NCI-H82 treated with DMSO at 0.1 percent for 48 hours (cell line): ENCODE results near the gene HOXD8.

Source experiments
- DNase-seq: peaks from one replicate; lab custom pipeline; 2025; ENCODE audit not compliant: unreplicated experiment; lab: John Stamatoyannopoulos, UW

HOXD8 gene

GRCh38 chr2:176102309-176102866 is 27.1 kb upstream of the HOXD8 start:
- no peak for DNase-seq

DNA sequence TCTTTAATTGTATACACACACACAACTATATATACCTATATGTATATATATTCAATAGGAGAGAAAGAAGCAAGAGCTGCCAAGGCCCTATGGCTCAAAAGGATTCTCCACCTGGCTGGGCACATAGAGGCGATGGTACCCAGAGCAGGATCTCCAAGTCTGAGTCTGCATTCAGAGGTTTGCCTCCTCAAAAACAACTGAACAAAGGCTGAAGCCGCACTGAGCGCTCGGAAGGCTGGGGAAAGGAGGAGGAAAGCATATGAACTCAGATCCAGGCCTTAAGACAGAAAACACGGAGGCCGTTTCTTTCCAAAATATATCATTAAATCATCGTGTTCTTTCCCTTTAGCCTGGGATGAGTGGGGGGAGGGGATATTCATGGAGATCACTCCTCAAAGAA is 26.3 kb upstream of the HOXD8 start:
- DNase-seq: no peak

DNA sequence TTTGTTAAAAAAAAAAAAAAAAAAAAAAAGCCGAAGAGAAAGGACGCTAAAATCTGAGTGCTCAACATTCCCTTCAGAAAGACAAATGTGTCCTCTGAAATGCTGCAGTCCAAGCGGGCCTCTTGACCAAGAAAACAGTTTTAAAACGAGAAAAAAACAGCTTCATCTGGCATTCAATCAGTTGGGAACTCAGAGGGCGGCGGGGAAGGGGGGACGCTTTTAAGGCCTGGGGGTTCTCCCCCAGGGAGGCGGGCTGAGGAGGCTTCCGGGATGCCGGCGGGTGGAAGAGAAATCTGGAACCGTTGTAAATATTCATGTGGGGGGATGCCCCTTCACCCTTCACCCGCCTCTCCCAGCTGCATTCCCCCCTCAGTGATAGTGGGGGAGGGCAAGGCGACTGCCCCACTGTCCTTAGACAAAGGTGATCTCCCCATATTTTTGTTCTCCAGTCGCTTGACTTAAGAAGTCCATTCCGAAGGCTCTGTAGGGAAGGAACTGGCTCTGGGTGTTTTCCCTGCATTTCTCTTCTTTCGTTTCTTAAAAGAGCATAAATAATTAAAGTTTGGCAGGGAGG is 25.7 kb upstream of the HOXD8 start:
- no peak for DNase-seq

GRCh38 chr2:176104316-176105077 is 25.0 kb upstream of the HOXD8 start:
- DNase-seq: no peak

- no peak for DNase-seq
Measured at GRCh38 chr2:176105078-176105729, 24.3 kb upstream of the HOXD8 start.

DNA sequence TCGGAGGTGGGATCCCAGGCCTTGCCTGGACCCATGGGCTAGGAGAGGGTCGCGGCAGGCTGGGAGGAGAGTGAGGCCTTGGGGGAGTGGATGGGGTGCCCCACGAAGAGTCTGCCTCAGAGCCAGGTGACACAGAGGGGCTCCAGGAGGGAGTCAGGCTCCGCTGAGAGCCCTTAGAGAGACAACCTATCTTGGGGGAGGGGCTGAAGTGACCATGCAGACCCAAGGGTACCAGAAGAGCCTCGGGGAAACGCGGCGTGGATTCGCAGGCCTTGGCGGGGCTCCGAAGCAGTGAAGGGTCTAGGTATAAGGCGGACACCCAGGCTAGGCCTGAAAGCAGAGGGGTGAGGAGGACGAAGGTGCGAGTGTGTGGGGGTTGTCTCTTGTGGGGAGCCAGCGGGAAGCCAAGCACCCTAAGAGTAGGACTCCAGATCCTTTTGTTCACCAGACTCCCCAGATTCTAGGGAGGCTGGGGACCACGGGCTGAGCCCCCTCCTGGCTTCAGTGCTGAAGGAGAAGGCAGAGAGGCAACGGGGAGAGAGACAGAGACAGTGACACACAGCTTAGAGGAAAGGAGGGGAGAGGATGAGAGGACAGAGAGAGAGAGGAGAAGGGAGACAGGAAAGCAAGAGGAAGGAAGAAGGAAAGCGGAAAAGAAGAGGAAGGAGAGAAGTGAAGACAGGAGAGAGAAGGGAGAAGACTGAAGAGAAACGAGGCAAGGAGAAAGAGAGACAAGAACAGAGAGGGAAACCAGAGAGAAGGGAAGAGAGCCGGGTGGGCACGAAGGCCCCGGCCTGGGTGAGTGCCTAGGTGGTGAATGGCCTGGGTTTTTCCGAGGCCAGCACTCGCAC is 23.6 kb upstream of the HOXD8 start:
- DNase-seq: no peak

GRCh38 chr2:176106581-176107539 is 22.6 kb upstream of the HOXD8 start, which contains the start of gene HOXD11:
TSS of gene HOXD11 (plus strand) at chr2:176107280. CDS start at chr2:176107356, 76 bp downstream.
- DNase-seq: no peak

DNA sequence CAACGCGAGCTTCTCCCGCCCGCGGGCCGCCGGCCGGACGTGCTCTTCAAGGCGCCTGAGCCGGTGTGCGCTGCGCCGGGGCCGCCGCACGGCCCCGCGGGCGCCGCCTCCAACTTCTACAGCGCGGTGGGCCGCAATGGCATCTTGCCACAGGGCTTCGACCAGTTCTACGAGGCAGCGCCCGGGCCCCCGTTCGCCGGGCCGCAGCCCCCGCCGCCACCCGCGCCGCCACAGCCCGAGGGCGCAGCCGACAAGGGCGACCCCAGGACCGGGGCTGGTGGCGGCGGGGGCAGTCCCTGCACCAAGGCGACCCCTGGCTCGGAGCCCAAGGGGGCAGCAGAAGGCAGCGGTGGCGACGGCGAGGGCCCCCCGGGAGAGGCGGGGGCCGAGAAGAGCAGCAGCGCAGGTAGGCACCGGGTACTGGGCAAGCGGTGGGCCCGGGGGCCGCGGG is 21.7 kb upstream of the HOXD8 start:
- no peak for DNase-seq

DNA sequence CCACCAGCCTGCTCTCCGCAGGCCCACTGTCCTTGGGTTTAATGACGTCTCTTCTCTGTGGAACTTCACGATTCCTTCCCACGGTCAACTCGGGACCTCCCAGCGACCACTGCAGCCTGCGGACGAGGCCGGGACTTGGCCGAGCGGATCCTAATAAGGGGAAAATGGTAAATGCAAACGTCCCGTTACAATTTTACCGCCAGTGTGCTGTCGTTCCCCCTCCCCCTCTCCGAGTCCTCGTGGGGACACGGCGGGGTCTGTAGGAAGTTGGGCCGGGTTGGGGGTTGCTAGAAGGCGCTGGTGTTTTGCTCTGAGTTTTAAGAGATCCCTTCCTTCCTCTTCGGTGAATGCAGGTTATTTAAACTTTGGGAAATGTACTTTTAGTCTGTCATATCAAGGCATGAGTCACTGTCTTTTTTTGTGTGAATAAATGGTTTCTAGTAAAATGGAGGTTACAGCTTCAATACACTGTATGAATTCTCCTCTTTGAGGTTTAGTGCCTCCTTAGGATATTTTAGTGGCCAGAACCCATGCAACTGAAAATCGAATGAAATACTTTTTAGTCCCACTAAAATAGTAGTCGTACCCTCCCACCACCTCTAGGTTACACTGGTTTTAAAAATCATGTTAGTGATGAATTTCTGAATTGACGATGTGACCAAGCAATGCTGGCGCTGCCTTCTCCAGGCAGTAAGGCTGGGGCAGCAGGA is 20.2 kb upstream of the HOXD8 start:
- DNase-seq: no peak

DNA sequence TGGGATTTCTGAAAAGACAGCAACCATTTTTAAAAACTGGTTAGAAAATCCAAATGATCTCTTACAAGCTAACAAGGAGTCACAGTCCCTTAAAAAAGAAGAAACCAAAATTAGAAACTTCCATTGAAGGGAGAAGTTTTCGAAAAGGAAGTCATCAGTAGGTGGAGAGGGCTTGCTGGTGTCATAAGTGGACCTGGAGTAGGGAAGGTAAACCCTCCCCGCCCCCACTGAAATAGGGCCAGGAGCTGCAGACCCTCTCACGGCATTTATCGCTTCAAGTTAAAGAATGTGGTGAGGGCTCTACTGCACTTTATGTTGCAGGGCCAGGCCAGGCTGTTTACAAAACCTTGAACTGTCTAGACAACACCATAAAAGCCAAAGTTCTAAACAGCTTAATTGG is 19.6 kb upstream of the HOXD8 start:
- no peak for DNase-seq

GRCh38 chr2:176110415-176111308 is 18.8 kb upstream of the HOXD8 start:
- DNase-seq: no peak

- peak; percentile 72 for DNase-seq
Measured at GRCh38 chr2:176111309-176111663, 18.2 kb upstream of the HOXD8 start.

- DNase-seq: no peak
Measured at GRCh38 chr2:176111846-176112374, 17.6 kb upstream of the HOXD8 start.

DNA sequence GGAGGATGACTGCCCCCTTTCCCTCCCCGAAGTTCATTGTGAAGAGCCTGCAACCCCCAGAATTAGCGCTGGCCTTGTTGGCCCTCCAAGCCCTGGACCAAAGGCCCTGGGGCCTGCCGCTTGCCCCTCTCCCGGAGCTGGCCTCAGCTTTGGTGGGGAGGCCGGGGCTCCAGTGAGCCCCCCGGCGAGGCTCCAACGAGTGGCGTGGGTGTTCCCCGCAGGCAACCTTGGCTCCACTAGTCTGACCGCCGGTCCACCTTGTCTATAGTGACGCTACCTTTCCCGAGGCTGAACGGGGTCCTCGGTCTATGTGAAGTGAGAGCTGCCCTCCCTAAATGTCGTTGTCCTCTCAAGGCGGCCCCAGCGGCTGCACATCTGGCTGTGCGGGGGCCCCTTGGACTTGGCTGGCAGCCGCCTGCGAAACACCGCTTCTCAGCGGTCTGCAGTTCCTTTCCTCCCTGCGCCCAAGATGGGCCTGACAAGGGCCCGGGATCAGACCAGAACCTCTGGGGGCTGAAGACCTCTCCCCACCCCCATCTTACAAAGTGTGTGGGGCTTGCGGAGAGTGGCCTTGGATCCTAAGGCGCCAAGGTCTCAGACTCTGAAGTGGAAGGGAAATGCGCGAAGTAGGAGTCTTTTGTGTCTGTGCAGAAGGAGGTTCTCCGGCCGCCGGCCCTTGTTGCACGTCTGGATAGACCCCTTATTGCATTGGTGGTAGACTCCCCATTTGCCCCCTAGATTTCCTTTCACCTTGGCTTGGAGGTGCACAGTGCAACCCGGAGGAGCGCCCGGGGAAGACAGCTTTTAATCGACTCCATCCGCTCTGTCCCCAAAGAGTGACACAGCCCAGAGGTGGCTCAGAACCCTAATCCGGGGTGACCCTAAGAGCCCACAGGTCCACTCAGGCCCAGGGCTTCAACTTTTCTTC is 16.9 kb upstream of the HOXD8 start:
- DNase-seq: no peak

GRCh38 chr2:176114120-176114929 is 15.2 kb upstream of the HOXD8 start:
- no peak for DNase-seq
